Measurements from ENCODE around the gene RAD9B. TPM values are rescaled to one million over a fixed set of nuclear protein-coding genes. Genes with fewer than 3 reads are reported as not detected.
A peak's percentile ranks its signal among the peaks of the same experiment; 100 is the strongest.

Gene RAD9B
- polyA plus RNA-seq, 3 donors from 2014 or later = 0.93 to 1.0 TPM; not detected in 1

DNA sequence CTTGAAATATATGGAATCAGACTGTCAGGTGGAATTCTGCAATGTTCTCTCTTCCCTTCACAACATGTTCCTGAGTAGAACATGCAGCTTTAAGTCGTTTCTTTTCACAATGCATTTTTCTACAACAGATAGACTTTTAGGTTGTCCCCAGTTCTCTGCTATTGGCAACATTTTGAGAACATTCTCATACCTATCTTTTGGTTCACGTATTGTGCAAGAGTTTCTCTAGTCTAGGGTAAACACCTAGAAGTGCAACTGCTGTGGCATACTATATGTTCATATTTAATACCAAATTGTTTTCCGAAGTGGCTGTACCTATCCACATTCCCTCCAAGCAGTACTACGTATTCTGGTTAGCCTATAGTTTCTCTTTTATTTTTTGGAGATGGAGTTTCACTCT is 48.9 kb downstream of the RAD9B start:
- H3K36me3 Mint-ChIP-seq = peaks cover 0 to 11% (median 0%) of the 10 kb centered on the region in 3 donors
- H3K27me3 Mint-ChIP-seq (ENCODE audit: low read depth in 3 of 3) = peaks cover 0 to 2% (median 0%) of the 10 kb centered on the region in 3 donors
- peaks cover 31 to 75% of the 10 kb centered on the region in 2 donors for H3K4me1 Mint-ChIP-seq
- H3K9me3 Mint-ChIP-seq = no peaks in the 10 kb centered on the region
- no peak overlapping the region for H3K4me3 Mint-ChIP-seq
- no peak for DNase-seq
- peak overlapping the region in 2 of 6 donors; percentile 34 to 36 for H3K27ac Mint-ChIP-seq

Other genes with a start within 250 kb of the RAD9B start
- 1 to 10 TPM; 2.0 to 8.0 (median 2.5) TPM for gene ATP2A2, start 221.1 kb upstream of the RAD9B start, polyA plus RNA-seq
- 10 to 100 TPM; 11.0 to 26.4 (median 24.8) TPM for gene ANAPC7, start 98.6 kb upstream of the RAD9B start, polyA plus RNA-seq
- gene ARPC3, start 52.0 kb upstream of the RAD9B start, polyA plus RNA-seq = 1,000 to 10,000 TPM in 2 of 3 donors, 100 to 1,000 TPM in 1; 882 to 1,121 (median 1,023) TPM
- 10 to 100 TPM; 23.6 to 43.5 (median 29.9) TPM for gene GPN3, start 34.1 kb upstream of the RAD9B start, polyA plus RNA-seq
- gene FAM216A, start 33.5 kb upstream of the RAD9B start, polyA plus RNA-seq = 1 to 10 TPM; 4.2 to 5.6 (median 4.4) TPM
- 100 to 1,000 TPM; 153 to 230 (median 206) TPM for gene VPS29, start 220 bp upstream of the RAD9B start, polyA plus RNA-seq
- gene PPTC7, start 81.0 kb downstream of the RAD9B start, polyA plus RNA-seq = 10 to 100 TPM in 1 of 3 donors, 1 to 10 TPM in 2; 7.8 to 11.5 (median 9.3) TPM
- 10 to 100 TPM in 2 of 3 donors, 1 to 10 TPM in 1; 5.2 to 11.1 (median 10.0) TPM for gene TCTN1, start 111.8 kb downstream of the RAD9B start, polyA plus RNA-seq
- 10 to 100 TPM; 28.8 to 54.0 (median 33.3) TPM for gene HVCN1, start 186.8 kb downstream of the RAD9B start, polyA plus RNA-seq
- gene PPP1CC, start 240.6 kb downstream of the RAD9B start, polyA plus RNA-seq = 100 to 1,000 TPM in 1 of 3 donors, 10 to 100 TPM in 2; 74.3 to 116 (median 89.8) TPM

All from immature natural killer cell (primary cell).